GM21423 (cell line): ENCODE results near the gene ZBTB3.
"Not testable (repeated sequence)": the region's sequence is repeated elsewhere in the genome, so short reads cannot be mapped to it uniquely, and the experiment has no call there.

Experiments used
- ATAC-seq: cut with Tn5 transposase; IDR thresholded peaks from one replicate; pipeline ENCODE4 v1.9.1; 2021; ENCODE audit warnings: mild to moderate bottlenecking, moderate library complexity; ENCODE audit not compliant: unreplicated experiment

The ZBTB3 gene

DNA sequence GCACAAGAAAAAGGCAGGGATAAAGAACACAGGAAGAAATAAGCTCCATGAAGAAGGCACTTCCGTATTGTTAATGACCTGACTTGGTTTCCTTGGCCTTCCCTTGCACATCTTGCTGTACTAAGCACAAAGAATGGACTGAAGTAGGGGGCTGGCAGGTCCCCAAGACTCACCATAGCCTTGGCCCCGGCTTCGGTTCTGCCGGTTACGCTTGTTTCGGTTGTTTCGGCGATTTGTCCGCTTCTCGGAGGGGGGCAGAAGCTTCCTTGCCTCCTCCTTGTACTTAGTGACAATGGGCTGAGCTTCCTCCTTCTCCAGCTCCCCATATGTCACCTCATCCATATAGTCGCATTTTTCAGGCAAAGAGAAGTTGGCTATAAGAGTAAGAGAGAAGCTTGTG, 37.1 kb downstream of the ZBTB3 start:
- ATAC-seq = no peak

DNA sequence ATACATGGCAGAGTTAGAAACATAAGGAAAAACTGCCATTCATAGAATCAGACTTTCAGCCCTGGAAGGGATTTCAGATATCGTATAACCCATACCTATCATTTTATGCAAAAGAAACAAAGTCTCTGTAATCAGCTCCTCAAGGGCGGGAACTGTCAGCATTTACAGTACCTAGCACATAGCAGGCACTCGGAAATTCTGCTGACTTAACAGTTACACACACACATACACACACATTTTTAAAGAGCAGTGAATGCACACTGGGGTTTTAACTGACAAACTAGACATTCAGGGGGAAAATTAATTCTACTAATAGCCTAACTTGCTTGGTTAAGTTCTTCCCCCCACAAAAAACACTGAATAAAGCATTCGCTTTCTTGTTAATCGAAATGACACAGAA, 37.8 kb downstream of the ZBTB3 start:
- no peak for ATAC-seq

DNA sequence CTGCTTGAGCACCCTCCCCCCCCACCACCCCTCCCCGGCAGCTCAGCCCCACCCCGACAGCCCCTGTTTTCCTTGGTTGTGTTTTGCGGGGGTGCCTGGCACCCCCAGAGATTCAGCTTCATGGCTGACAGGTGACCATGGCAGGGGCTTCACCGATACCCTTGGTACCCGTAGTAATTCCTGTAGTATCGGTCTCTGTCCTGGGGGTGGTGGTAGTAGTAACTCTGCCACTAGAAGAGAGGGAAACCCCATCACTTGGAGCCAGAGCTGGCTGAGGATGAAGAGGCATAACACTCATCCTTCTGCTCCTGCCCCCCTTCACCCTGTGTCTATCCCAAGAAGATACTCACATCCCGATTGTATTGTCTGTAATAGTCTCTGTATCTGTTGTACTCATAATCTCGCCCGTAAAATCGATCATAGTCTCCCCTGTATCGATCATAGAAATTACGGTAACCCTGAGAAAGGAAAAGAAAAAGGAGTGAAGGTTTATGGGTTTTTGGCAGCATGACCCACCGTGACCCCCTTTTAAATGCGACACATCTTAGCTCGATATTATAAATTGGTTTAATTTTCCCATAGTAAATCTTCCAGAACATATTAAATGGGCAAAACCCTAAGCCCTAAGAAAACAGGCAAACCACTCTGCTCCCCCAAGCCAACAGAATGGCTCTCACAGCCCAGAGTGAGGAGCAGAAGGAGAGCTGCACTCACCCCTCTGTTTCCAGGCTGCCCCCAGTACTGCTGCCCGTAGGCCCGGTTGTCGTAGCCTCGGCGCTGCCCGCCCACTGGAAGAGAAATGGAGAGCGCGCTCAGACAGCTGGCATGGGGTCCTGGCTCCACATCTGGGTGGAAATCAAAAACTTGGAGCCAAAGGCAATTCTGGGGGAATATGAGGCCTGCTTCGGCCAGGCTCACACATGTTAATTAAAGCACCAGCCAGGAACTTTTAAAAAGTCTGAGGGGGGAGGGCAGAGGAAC, 38.5 kb downstream of the ZBTB3 start:
- ATAC-seq = no peak

DNA sequence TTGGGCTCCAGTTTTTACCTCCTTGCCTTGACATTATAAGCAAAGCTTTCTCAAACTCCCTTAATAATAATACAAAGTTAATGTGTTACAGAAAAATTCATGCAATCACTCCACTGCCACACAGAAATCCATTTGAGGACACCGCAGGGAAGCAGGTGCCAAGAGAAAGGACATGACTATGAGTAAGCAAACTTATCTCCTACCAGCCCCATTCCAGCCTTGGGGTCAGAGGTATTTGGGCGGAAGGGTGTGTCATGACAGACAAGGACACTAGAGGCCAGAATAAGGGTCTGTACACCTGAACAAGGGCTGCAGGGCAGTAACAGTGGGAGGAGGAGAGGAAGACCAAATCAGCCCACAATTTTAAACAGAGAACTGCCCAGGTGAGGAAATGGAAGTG, 40.6 kb downstream of the ZBTB3 start:
- no peak for ATAC-seq

DNA sequence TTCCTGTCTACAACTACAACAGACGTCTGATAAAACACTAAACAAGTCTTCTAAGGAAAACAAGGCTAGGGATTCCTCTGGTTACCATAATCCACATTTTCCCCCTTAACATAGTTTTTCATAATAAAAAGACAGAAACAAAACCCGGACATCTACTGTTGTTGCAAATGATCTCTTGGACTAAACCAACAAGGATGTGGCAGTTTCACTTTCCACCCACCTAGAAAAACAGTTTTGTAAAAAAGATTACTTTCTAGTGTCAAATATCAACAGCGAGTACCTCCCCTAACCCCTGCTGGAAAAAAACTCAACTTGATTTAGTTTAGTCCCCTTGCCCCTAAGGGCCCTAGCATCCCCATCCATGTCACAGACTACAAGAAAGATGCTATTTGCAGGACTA, 41.1 kb downstream of the ZBTB3 start:
- ATAC-seq = no peak

DNA sequence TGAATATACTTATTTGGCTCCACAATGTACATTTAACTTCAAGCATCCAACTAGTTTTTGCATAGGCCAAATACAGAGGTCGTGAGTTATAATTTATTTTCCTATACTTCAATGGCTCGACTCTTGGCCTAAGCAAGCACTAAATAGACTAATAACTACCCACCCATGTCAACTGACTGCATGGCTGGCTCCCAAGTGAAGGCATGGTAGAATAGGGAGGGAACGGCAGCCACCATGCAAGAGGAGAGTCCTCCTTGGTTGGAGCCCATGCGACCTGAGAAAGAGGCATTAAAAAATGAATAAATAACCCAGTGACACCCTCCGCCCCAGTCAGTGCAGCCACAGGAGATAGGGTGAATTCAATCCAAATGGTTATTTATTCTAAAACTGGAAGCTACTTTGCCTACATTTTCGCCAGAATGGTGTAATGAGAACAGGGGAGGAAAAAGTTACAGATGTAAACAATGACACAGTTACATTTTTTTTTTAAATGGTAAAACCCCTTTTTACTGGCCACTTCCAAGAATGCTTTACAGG, 41.6 kb downstream of the ZBTB3 start:
- ATAC-seq = no peak

DNA sequence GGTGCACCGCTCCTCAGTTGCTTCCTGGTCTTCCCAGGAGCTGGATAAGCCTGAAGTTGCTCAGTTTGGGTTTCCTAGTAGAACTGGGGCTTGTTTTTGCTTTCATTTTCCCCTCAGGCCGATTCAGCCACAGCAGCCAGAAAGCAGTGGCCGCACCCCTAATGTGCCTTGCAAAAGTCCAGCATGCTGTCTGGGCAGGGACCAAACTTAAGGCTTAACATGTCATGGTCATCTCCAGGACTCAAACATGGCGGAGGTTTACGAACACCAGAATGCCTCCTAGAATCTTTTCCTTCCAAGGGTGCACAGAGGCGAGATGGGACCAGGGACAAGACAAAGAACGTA, 44.0 kb downstream of the ZBTB3 start:
- ATAC-seq = peak; percentile 6

DNA sequence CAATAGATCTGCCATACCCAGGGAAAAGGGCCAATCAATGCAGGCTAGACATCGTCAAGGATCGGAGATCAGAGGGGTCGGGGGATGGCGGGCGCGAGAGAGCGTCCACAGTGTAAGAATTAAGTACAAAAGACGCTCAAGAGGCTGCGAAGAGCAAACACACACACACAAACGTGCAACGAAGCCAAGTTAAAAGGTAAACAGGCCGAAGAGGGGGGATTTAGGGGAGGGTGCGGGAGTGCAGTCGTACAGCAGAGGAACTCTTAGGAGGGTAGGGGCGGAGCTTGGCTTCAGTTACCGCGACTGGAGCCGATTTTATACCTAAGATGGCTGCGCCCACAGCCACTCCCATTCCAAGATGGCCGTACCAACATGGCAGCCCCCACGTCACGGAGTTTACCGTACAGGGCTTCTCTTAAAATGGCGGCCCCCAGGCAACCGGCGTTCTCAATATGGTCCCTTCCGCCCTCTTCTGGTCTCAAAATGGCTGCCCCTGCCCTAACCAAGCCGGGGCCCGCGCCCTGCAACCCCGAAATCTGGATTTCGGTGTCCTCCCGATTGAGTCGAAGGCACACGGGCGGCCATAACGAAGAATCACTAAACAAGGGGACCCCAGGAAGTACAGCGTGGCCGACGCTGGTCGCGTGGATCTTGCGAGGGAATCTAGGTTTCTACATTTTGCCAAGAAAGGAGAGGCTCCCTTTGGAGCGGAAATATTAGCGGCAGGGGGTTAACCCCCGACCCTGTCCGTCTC, 44.5 kb downstream of the ZBTB3 start:
- ATAC-seq = peak; percentile 65

DNA sequence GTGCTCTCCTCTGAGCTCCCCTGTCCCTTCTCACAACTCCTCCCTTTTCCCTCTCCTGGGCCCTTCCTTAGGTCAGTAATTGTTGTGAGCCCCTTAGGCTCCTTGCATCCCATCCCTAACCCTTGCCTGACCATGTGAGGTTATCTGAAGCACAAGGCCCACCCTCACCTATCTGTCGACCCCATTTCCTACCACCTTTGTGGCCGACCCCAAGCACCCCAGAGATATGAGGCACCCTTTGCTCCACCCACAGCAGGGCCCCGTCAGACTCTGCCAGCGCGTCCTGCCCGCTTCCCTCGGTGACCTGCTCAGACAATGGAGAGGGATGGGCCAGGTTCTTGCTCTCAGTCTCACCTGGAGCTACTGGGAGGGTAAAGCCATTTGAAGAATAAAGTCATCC, 45.2 kb downstream of the ZBTB3 start:
- no peak for ATAC-seq

DNA sequence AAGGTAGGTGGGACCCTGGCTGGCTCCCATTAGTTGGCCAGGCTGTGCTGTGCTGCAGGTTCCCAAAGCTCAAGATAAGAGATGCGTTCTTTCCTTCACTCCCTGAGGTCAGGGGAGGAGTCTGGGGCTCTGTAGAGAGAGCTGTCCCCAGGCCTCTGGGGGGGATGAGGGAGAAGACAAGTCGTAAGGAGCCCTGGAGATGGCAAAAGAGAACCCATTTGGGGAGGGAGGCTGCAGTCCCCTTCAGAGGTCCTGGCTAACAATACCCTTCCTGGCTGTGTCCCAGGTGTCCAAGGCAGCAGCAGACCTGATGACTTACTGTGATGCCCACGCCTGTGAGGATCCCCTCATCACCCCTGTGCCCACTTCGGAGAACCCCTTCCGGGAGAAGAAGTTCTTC, 45.6 kb downstream of the ZBTB3 start:
- no peak for ATAC-seq

DNA sequence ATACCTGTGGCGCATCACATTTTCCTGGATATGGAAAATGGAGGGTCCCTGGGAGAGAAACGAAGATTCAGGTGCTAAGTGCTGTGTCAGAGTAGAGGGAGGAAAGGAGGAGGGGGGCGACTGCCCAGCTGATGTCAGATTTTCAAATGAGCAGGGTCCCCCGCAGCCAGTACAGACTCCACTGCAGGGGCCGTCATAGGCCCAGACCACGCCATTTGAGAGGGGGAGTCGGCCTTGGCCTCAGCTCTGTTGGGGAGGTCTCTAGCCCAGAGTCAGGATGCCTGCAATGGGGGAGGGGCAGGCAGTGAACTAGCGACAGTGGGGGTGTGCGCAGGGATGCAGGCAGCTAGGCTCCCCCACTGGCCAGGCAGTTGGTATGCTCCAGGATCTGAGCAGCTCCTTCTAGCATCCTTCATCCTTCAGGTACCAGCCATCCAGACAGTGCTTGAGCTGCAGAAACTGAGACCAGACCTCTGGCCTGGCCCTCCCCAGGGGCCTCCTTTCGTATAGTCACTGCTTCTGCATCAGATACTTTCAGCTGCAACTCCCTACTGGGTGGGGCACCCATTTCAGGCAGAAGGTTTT, 46.6 kb downstream of the ZBTB3 start, which contains the start of the genes BSCL2 and GNG3:
Gene BSCL2, minus strand, starts transcription at position 148 of the 585 bp plus-strand sequence. CDS start 229 bp downstream, outside the sequence.
Gene GNG3, plus strand, starts transcription at position 400 of the 585 bp plus-strand sequence. CDS start 620 bp downstream, outside the sequence.
- no peak for ATAC-seq

DNA sequence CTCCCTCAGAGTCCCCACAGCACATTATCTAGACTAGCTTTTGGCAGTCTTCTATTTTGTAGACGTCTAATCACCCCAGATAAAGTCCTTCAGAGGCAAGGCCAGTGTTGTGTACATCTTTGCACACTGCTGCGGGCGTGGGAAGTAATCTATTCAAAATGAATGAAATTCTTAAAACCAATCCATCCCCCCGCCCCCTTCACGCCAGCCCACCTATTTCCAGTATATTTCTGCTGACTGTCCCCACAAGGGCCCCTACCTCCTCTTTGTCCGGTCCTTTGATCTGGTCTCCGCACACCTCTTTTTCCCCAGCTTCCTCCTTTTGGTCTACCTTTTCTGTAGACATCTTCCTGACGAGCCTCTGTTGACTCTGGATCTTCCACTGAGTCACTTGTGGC, 47.1 kb downstream of the ZBTB3 start:
- ATAC-seq = no peak

DNA sequence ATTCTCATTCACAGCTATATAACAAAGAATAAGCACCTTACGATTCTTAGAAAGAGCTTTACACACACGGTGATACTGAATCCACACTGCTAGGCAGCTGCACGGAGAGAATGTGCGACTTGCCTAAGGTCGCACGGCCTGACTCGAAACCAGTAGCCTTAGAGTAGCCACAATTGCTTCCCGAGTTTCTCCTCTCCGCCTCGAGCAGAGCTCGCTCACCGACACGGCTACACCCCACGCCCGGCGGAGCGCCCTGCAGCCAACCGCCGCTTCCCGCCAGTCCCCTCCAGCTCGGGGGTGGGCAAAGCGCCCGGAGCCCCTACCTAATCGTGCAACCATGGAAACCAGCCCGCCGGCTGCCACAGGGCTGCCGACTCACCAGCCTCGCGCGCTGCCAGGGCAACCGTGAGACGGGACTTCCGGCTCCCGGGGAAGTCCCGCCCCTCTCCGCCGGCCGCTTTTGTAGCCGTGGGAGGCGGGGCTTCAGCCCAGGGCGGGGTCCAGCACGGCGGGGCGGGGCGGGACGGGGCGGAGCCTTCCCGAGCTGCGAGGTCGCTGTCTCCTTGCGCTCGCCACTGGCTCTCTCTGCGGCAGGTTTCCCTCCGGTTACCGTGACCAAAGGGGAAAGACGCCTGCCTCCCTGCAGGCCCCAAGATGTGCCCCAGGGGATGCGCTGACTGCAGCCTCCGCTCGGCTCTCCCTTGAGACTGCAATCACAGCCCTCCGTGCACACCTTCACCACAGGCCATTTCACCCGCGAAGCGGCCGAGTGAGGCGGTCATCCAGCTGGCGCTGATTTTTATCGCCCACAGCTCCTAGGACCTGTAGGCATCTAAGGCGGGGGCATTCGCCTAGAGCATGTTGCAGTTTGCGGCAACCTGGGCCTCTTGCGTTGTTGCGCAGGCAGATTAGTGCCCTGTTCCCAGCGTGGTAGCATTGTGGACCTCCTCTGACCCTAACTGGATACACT, 47.8 kb downstream of the ZBTB3 start:
- peak; percentile 51 for ATAC-seq

DNA sequence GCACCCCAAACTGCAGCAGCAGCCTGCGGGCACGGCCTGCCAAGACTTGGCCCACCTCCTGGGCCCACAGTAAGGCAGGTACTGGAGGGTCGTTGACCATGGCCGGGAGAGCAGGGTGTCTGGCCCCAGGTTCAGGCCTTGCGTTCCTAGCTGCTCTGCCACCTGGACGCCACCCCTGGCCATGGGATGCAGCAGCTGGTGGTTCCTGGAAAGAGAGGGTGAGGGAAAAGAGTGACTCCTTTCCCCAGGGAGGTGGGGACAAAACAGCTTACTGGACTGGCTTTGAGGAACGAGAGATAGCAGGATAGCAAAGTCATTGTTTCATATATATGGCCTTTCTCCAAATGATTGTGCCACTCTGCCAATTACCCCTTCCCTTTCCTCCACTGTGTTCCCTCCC, 48.5 kb downstream of the ZBTB3 start:
- ATAC-seq = no peak

DNA sequence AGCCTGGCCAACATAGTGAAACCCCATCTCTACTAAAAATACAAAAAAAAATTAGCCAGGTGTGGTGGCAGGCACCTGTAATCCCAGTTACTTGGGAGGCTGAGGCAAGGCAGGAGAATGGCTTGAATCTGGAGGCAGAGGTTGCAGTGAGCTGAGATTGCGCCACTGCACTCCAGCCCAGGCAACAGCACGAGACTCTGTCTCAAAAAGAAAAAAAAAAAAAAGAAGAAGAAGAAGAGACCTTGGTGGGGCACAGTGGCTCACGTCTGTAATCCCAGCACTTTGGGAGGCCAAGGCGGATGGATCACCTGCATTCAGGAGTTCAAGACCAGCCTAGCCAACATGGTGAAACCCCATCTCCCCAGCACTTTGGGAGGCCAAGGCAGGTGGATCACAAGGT, 50.0 kb downstream of the ZBTB3 start:
- ATAC-seq = not testable (repeated sequence)

DNA sequence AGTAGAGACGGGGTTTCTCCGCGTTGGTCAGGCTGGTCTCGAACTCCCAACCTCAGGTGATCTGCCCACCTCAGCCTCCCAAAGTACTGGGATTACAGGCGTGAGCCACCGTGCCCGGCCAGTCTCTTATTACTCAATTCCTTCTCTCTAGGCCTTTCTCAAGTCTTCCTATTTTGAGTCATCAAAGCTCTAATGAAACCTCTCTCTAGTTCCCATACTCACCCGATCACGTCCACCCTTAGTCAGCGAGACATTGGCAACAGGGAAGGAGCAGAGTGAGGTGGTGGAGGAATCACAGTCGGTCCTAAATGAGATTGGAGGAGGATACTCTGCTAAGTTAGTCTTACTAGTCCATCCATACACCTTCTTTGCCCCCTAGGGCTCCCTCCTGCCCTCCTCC, 51.7 kb downstream of the ZBTB3 start:
- ATAC-seq = no peak
